H1 (cell line): ENCODE measurements around the gene SPDYA. TPM values are rescaled to one million over a fixed set of nuclear protein-coding genes. Genes with fewer than 3 reads are reported as not detected.

ENCODE experiments used
- CTCF ChIA-PET: fragments of 300-600 bp; sonication (Branson Sonifier 250); formaldehyde crosslinking; loops from one replicate; lab custom pipeline; 2021; ENCODE audit not compliant: partially characterized antibody; lab: Charles Lee
- POLR2A ChIA-PET: fragments of 300-600 bp; sonication (Branson Sonifier 250); formaldehyde crosslinking; loops from one replicate; lab custom pipeline; 2021; ENCODE audit warnings: inconsistent platforms; ENCODE audit not compliant: partially characterized antibody; lab: Charles Lee
- DNase-seq, 2 experiments: peaks; one replicate each; pipeline versions ENCODE4 v3.0.0 to v3.0.0-alpha.2; 2010 to 2022; ENCODE audit warnings: low spot score in 2 of 2, low read depth in 1 of 2, mixed read lengths in 1 of 2
- FAIRE-seq: peaks from 2 replicates; lab custom pipeline; 2011; peaks lifted over from hg19 to GRCh38; lab: Jason Lieb, UNC
- H2AFZ ChIP-seq: 2 replicates; pipeline ENCODE4 v1.8.1; 2012; ENCODE audit warnings: low read length, inconsistent platforms
- H2AK5ac ChIP-seq: 2 replicates; pipeline ENCODE4 v1.6.1; 2013; ENCODE audit warnings: low read depth, low read length
- H2BK120ac ChIP-seq: replicated peaks from 2 replicates; pipeline ENCODE3; 2013; ENCODE audit warnings: low read depth, low read length, inconsistent platforms
- H2BK12ac ChIP-seq: 2 replicates; pipeline ENCODE4 v1.6.1; 2013; ENCODE audit warnings: low read depth, low read length
- H2BK15ac ChIP-seq: 2 replicates; pipeline ENCODE4 v1.6.1; 2013; ENCODE audit warnings: low read length
- H2BK20ac ChIP-seq: 2 replicates; pipeline ENCODE4 v1.6.1; 2013; ENCODE audit warnings: low read length
- H2BK5ac ChIP-seq: 2 replicates; pipeline ENCODE4 v1.6.1; 2013; ENCODE audit warnings: low read depth, low read length
- H3K14ac ChIP-seq: 2 replicates; pipeline ENCODE4 v1.6.1; 2013; ENCODE audit warnings: inconsistent platforms; ENCODE audit not compliant: insufficient read length
- H3K18ac ChIP-seq: 2 replicates; pipeline ENCODE4 v1.6.1; 2013; ENCODE audit warnings: low read length; ENCODE audit errors: extremely low read depth
- H3K23ac ChIP-seq: 2 replicates; pipeline ENCODE4 v1.6.1; 2013; ENCODE audit warnings: inconsistent platforms; ENCODE audit not compliant: insufficient read length
- H3K23me2 ChIP-seq: 2 replicates; pipeline ENCODE4 v1.6.1; 2013; ENCODE audit warnings: low read depth, low read length
- H3K27ac ChIP-seq: 2 replicates; pipeline ENCODE4 v1.6.1; 2011; ENCODE audit warnings: low read depth, low read length, inconsistent platforms
- H3K27me3 ChIP-seq, 4 experiments: replicated peaks in 1 of 4; 1 replicate in 1 of 4; 2 replicates in 3 of 4; pipeline versions ENCODE4 v1.6.1 to v1.8.1; 2011 to 2013; ENCODE audit warnings: low read length in 3 of 4, mild to moderate bottlenecking in 3 of 4, inconsistent platforms in 2 of 4, mixed read lengths in 2 of 4, moderate library complexity in 1 of 4; ENCODE audit not compliant: control insufficient read depth in 3 of 4, insufficient read depth in 3 of 4; ENCODE audit errors: extremely low read depth in 1 of 4
- H3K36me3 ChIP-seq, 4 experiments: 2 replicates each; pipeline versions ENCODE4 v1.6.1 to v1.8.1; 2011 to 2013; ENCODE audit warnings: mild to moderate bottlenecking in 4 of 4, low read length in 3 of 4, moderate library complexity in 2 of 4, control low read depth in 1 of 4, inconsistent platforms in 1 of 4; ENCODE audit not compliant: insufficient read depth in 4 of 4, control insufficient read depth in 2 of 4
- H3K4ac ChIP-seq: replicated peaks from 2 replicates; pipeline ENCODE3; 2013; ENCODE audit warnings: low read length, low read depth, mixed read lengths, inconsistent platforms; ENCODE audit not compliant: insufficient read length
- H3K4me1 ChIP-seq, 4 experiments: replicated peaks in 1 of 4; 1 replicate in 1 of 4; 2 replicates in 3 of 4; pipeline versions ENCODE4 v1.6.1 to v1.8.1; 2011 to 2013; ENCODE audit warnings: low read length in 3 of 4, inconsistent platforms in 2 of 4, mixed read lengths in 1 of 4; ENCODE audit not compliant: insufficient read depth in 4 of 4, control insufficient read depth in 3 of 4
- H3K4me2 ChIP-seq, 2 experiments: 2 replicates each; pipeline versions ENCODE4 v1.6.1 to v1.8.1; 2011 to 2013; ENCODE audit warnings: low read depth in 2 of 2, low read length in 2 of 2, control low read depth in 1 of 2, inconsistent platforms in 1 of 2, mild to moderate bottlenecking in 1 of 2; ENCODE audit not compliant: insufficient read depth in 1 of 2
- H3K4me3 ChIP-seq, 4 experiments: fragments of 200-600, 300-600 bp in 1 of 4; sonication (generic), shearing (Covaris generic), sonication (Bioruptor Twin) in 1 of 4; 2 replicates each; pipeline versions ENCODE4 v1.5.1 to v1.8.1; 2011 to 2016; ENCODE audit warnings: low read length in 4 of 4, low read depth in 3 of 4, control low read depth in 2 of 4, inconsistent platforms in 2 of 4, mild to moderate bottlenecking in 2 of 4, mixed read lengths in 1 of 4, moderate library complexity in 1 of 4; ENCODE audit not compliant: insufficient read depth in 2 of 4; ENCODE audit errors: extremely low read depth in 1 of 4
- H3K56ac ChIP-seq: replicated peaks from 2 replicates; pipeline ENCODE3; 2013; ENCODE audit warnings: low read depth, mild to moderate bottlenecking, mixed read lengths, low read length, inconsistent platforms; ENCODE audit not compliant: insufficient read length
- H3K79me1 ChIP-seq: 2 replicates; pipeline ENCODE4 v1.6.1; 2013; ENCODE audit warnings: low read depth, low read length, control low read depth
- H3K79me2 ChIP-seq, 2 experiments: 2 replicates each; pipeline versions ENCODE4 v1.6.1 to v1.8.1; 2012 to 2013; ENCODE audit warnings: low read length in 2 of 2, mild to moderate bottlenecking in 2 of 2, inconsistent platforms in 1 of 2; ENCODE audit not compliant: insufficient read depth in 2 of 2, control insufficient read depth in 1 of 2
- H3K9ac ChIP-seq, 4 experiments: replicated peaks in 1 of 4; 1 replicate in 1 of 4; 2 replicates in 3 of 4; pipeline versions ENCODE4 v1.6.1 to v1.8.1; 2011 to 2013; ENCODE audit warnings: low read depth in 3 of 4, low read length in 3 of 4, control low read depth in 2 of 4, mild to moderate bottlenecking in 2 of 4, moderate library complexity in 2 of 4, inconsistent platforms in 1 of 4; ENCODE audit errors: extremely low read depth in 1 of 4
- H3K9me3 ChIP-seq, 2 experiments: 2 replicates each; pipeline versions ENCODE4 v1.6.1 to v1.8.1; 2012 to 2013; ENCODE audit warnings: mild to moderate bottlenecking in 2 of 2, moderate library complexity in 2 of 2, control low read depth in 1 of 2, inconsistent platforms in 1 of 2, low read depth in 1 of 2, low read length in 1 of 2, mixed read lengths in 1 of 2; ENCODE audit not compliant: insufficient read depth in 2 of 2
- H4K20me1 ChIP-seq, 2 experiments: replicated peaks in 1 of 2; 2 replicates each; pipeline versions ENCODE3 to v1.8.1; 2011 to 2013; ENCODE audit warnings: inconsistent platforms in 2 of 2, low read length in 2 of 2, mild to moderate bottlenecking in 1 of 2; ENCODE audit not compliant: insufficient read depth in 2 of 2, control insufficient read depth in 1 of 2
- H4K5ac ChIP-seq: 2 replicates; pipeline ENCODE4 v1.6.1; 2013; ENCODE audit warnings: low read length, low read depth, mixed read lengths, inconsistent platforms; ENCODE audit not compliant: insufficient read length
- H4K8ac ChIP-seq: 2 replicates; pipeline ENCODE4 v1.8.0; 2013; ENCODE audit warnings: mild to moderate bottlenecking, moderate library complexity, low read length, inconsistent platforms; ENCODE audit not compliant: insufficient read depth; ENCODE audit errors: extremely low read depth
- H4K91ac ChIP-seq: replicated peaks from 2 replicates; pipeline ENCODE3; 2013; ENCODE audit warnings: low read length, mixed read lengths, inconsistent platforms; ENCODE audit not compliant: insufficient read length
- CEBPB ChIP-seq: IDR thresholded peaks from 2 replicates; pipeline ENCODE4 v1.6.1; 2012; ENCODE audit warnings: low read depth, low read length
- CHD1 ChIP-seq: IDR thresholded peaks from 2 replicates; pipeline ENCODE4 v1.6.1; 2012; ENCODE audit warnings: low read depth, low read length, improper control_type of control experiment
- CREB1 ChIP-seq: IDR thresholded peaks from 2 replicates; pipeline ENCODE4 v1.6.1; 2012; ENCODE audit warnings: inconsistent platforms
- E2F6 ChIP-seq: IDR thresholded peaks from 2 replicates; pipeline ENCODE4 v1.6.1; 2012; ENCODE audit warnings: inconsistent platforms
- EGR1 ChIP-seq: IDR thresholded peaks from 2 replicates; pipeline ENCODE4 v1.6.1; 2011; ENCODE audit warnings: low read depth, low read length, borderline replicate concordance
- JUN ChIP-seq: IDR thresholded peaks from 2 replicates; pipeline ENCODE4 v1.6.1; 2011; ENCODE audit warnings: low read depth, mild to moderate bottlenecking, improper control_type of control experiment, low read length
- KDM5A ChIP-seq: fragments of 200-600 bp; IDR thresholded peaks from 2 replicates; pipeline ENCODE4 v1.7.1; 2012; ENCODE audit warnings: mild to moderate bottlenecking, low read length, inconsistent platforms, mixed read lengths
- MAFK ChIP-seq: IDR thresholded peaks from 2 replicates; pipeline ENCODE4 v1.6.1; 2012; ENCODE audit warnings: low read depth, mild to moderate bottlenecking, improper control_type of control experiment, low read length
- PHF8 ChIP-seq: fragments of 200-600 bp; sonication (generic); conservative IDR thresholded peaks from 2 replicates; pipeline ENCODE4 v1.7.1; 2012; ENCODE audit warnings: low read depth, mild to moderate bottlenecking, inconsistent platforms, low read length, moderate library complexity
- RBBP5 ChIP-seq: IDR thresholded peaks from 2 replicates; pipeline ENCODE4 v1.7.1; 2012; ENCODE audit warnings: low read depth, mild to moderate bottlenecking, inconsistent platforms, low read length, moderate library complexity, borderline replicate concordance
- RFX5 ChIP-seq: IDR thresholded peaks from 2 replicates; pipeline ENCODE4 v1.6.1; 2011; ENCODE audit warnings: low read depth, low read length, improper control_type of control experiment, borderline replicate concordance
- SIX5 ChIP-seq: IDR thresholded peaks from 2 replicates; pipeline ENCODE4 v1.6.1; 2011; ENCODE audit warnings: mild to moderate bottlenecking, low read depth, low read length
- SP4 ChIP-seq: IDR thresholded peaks from 2 replicates; pipeline ENCODE4 v1.6.1; 2012; ENCODE audit warnings: low read length, inconsistent platforms
- TBP ChIP-seq: IDR thresholded peaks from 2 replicates; pipeline ENCODE4 v1.6.1; 2011; ENCODE audit warnings: low read depth, low read length, improper control_type of control experiment
- WGBS, 2 experiments: shearing (Covaris generic) in 1 of 2; methylation state at CpG; one replicate each; pipeline versions ENCODE4 v1.1.6 to v1.1.7; 2013 to 2015; ENCODE audit warnings: low lambda C conversion rate in 2 of 2, mixed read lengths in 2 of 2, inconsistent platforms in 1 of 2, low coverage in 1 of 2, missing lambda C conversion rate in 1 of 2; ENCODE audit not compliant: insufficient replicate concordance in 2 of 2, insufficient coverage in 1 of 2, insufficient read length in 1 of 2; ENCODE audit errors: extremely low coverage in 1 of 2, missing lambda C conversion rate in 1 of 2; 5-methylcytosine and 5-hydroxymethylcytosine counted together
- polyA plus RNA-seq, 7 experiments: library from polyadenylated mRNA; depleted of rRNA in 3 of 7; stranded (reverse) in 5 of 7; unstranded in 2 of 7; fragments of >200 nt in 5 of 7; fragments of 200-250 nt in 2 of 7; gene quantifications; 1 replicate in 5 of 7; 2 replicates in 1 of 7; 4 replicates in 1 of 7; pipeline versions ENCODE4 v1.2.1 to v1.2.3, GENCODE V29; 2011 to 2013; ENCODE audit warnings: missing spikeins in 2 of 7, mixed read lengths in 2 of 7
- total RNA-seq: library from RNA; stranded (reverse); fragmentation: NEBNext Ultra II Directional; extraction: Animal tissue kit (Norgen Biotek cat#: 25700); gene quantifications from 2 replicates; pipeline ENCODE4 v1.2.1, GENCODE V29; 2021

SPDYA gene
- total and polyA plus RNA-seq, 2 of the 8 experiments (the other 6 are each of a cell fraction or from before 2014, with no cell fraction given), result 0.12 to 0.35 TPM

- Histone ChIP-seq H3K36me3 (peaks cover 0 to 4% (median 1%) of the 10 kb centered on the region in 4 experiments; a peak in 4 of 8 replicates), H3K9me3 (no peaks in the 10 kb centered on the region), H3K9ac (no peak overlapping the region), H2BK15ac (no peak overlapping the region), H4K20me1 (peaks cover 6 to 7% of the 10 kb centered on the region in 2 experiments), H3K23ac (no peak overlapping the region), H2AFZ (no peak overlapping the region), H2AK5ac (no peak overlapping the region), H3K79me2 (peaks cover 34 to 99% of the 10 kb centered on the region in 2 experiments), H3K27me3 (no peaks in the 10 kb centered on the region), H4K5ac (no peak overlapping the region), H3K23me2 (no peaks in the 10 kb centered on the region), H3K56ac (no peak overlapping the region), H3K27ac (no peak overlapping the region), H2BK12ac (no peak overlapping the region), H3K18ac (no peak overlapping the region), H3K14ac (no peak overlapping the region), H2BK5ac (no peak overlapping the region), H2BK20ac (no peak overlapping the region), H4K91ac (no peak overlapping the region), H2BK120ac (no peak overlapping the region), H3K4me1 (no peaks in the 10 kb centered on the region), H4K8ac (no peak overlapping the region), H3K4ac (no peak overlapping the region), H3K79me1 (no peaks in the 10 kb centered on the region; the same call in 1 of the 2 replicates), H3K4me2 (no peak overlapping the region), H3K4me3 (no peak overlapping the region)
- ChIA-PET CTCF (interaction anchor here (1.0 kb wide), 1 partner anchor 72 kb away, joined by 3 read pairs; no protein-coding TSS in a partner anchor), POLR2A (no interaction called here)
- WGBS, 2 experiments, result 94 to 100% methylated on average over 1 to 8 of the region's 8 CpGs
- DNase-seq, result no peak
- no peak for FAIRE-seq
- TF ChIP-seq RFX5 (no peak), EGR1 (no peak), JUN (no peak), SIX5 (no peak), RBBP5 (no peak), MAFK (no peak), CREB1 (no peak), SP4 (no peak), CHD1 (no peak), KDM5A (no peak), E2F6 (no peak), CEBPB (no peak), TBP (no peak), PHF8 (no peak)
These were observed 45.5 kb upstream of the SPDYA start for GRCh38 chr2:28764909-28765711.
